ENCODE data around the gene IL17RB. TPM values are rescaled to one million over a fixed set of nuclear protein-coding genes. Genes with fewer than 3 reads are reported as not detected.

Gene IL17RB
- total RNA-seq, 1 experiment from 2014 or later, result 0.19 TPM

DNA sequence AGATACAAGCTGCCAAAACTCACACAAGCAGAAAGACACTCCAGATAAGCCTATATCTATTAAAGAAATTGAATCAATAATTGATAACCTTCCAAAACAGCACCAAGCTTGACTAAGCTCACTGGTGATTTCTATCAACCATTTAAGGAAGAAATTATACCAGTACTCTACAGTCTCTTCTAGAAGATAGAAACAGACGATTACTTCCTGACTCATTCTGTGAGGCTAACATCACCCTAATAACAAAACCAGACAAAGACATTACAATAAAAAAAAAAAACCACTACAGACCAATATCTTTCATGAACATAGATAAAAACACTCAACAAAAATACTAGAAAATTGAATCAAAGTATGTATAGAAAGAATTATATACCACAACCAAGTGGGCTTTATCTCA is 20.3 kb upstream of the IL17RB start:
- Mint-ChIP-seq H3K27me3 (ENCODE audit: insufficient read depth, unreplicated experiment) (no peaks in the 10 kb centered on the region), H3K4me3 (ENCODE audit: unreplicated experiment) (no peak overlapping the region), H3K27ac (ENCODE audit: low read depth, unreplicated experiment) (no peak overlapping the region), H3K4me1 (ENCODE audit: insufficient read depth, unreplicated experiment) (peaks cover 6% of the 10 kb centered on the region), H3K36me3 (ENCODE audit: insufficient read depth, unreplicated experiment) (no peaks in the 10 kb centered on the region), H3K9me3 (ENCODE audit: unreplicated experiment) (no peaks in the 10 kb centered on the region)
- BruUV-seq (replicated peaks), result no TSS peak
- no peak for TF ChIP-seq CTCF (IDR thresholded peaks at IDR 0.05; ENCODE audit: unreplicated experiment)
- ChIA-PET POLR2A (no interaction called here), CTCF (interaction anchor here (0.6 to 0.9 kb wide), 2 partner anchors 21 to 1805 kb away, joined by 3 read pairs; no protein-coding TSS in a partner anchor)
- intact Hi-C loops (cut with micrococcal nuclease), result no loop called here
- no peak for DNase-seq (ENCODE audit: unreplicated experiment)

DNA sequence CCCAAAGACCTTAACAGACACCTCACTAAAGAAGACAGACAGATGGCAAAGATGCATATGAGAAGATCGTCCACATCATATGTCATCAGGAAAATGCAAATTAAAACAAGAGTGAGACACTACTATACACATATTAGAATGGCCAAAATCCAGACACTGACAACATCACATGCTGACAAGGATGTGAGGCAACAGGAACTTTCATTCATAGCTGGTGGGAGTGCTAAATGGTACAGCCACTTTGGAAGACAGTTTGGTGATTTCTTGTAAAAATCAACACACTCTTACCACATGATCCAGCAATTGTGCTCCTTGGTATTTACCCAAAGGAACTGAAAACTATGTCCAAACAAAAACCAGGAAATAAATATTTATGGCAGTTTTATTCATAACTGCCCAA is 17.8 kb upstream of the IL17RB start:
- Mint-ChIP-seq H3K27me3 (ENCODE audit: insufficient read depth, unreplicated experiment) (no peaks in the 10 kb centered on the region), H3K4me3 (ENCODE audit: unreplicated experiment) (no peak overlapping the region), H3K9me3 (ENCODE audit: unreplicated experiment) (no peaks in the 10 kb centered on the region), H3K36me3 (ENCODE audit: insufficient read depth, unreplicated experiment) (no peaks in the 10 kb centered on the region), H3K27ac (ENCODE audit: low read depth, unreplicated experiment) (no peak overlapping the region), H3K4me1 (ENCODE audit: insufficient read depth, unreplicated experiment) (no peaks in the 10 kb centered on the region)
- intact Hi-C loops (cut with micrococcal nuclease), result no loop called here
- DNase-seq (ENCODE audit: unreplicated experiment), result no peak
- ChIA-PET CTCF (no interaction called here), POLR2A (no interaction called here)
- TF ChIP-seq CTCF (IDR thresholded peaks at IDR 0.05; ENCODE audit: unreplicated experiment), result no peak
- no TSS peak for BruUV-seq (replicated peaks)

DNA sequence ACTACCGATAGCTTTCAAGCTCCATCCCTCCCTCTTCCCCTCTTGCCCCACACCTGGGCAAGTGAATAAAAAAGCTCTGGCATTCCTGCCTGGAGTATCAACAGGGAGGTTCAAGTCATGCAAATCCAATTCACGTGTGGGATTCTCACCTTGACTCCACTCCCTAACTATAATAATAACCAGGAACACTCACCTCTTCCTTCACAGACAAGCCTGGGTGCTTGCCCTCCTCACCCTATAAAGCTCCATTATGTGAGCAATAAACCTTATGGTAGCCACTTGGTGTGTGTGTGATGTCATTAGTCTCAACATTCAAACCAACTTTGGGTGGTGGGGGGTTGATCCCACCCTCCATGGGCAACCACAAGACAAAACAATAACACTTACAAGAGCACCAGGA is 16.8 kb upstream of the IL17RB start:
- ChIA-PET CTCF (no interaction called here), POLR2A (no interaction called here)
- intact Hi-C loops (cut with micrococcal nuclease), result no loop called here
- Mint-ChIP-seq H3K4me1 (ENCODE audit: insufficient read depth, unreplicated experiment) (no peaks in the 10 kb centered on the region), H3K9me3 (ENCODE audit: unreplicated experiment) (no peaks in the 10 kb centered on the region), H3K27ac (ENCODE audit: low read depth, unreplicated experiment) (no peak overlapping the region), H3K4me3 (ENCODE audit: unreplicated experiment) (no peak overlapping the region), H3K36me3 (ENCODE audit: insufficient read depth, unreplicated experiment) (no peaks in the 10 kb centered on the region), H3K27me3 (ENCODE audit: insufficient read depth, unreplicated experiment) (no peaks in the 10 kb centered on the region)
- DNase-seq (ENCODE audit: unreplicated experiment), result no peak
- no TSS peak for BruUV-seq (replicated peaks)
- no peak for TF ChIP-seq CTCF (IDR thresholded peaks at IDR 0.05; ENCODE audit: unreplicated experiment)

GRCh38 chr3:53830944-53831343 is 15.4 kb upstream of the IL17RB start:
- ChIA-PET POLR2A (no interaction called here), CTCF (no interaction called here)
- H3K27ac Mint-ChIP-seq (ENCODE audit: low read depth, unreplicated experiment), result no peak overlapping the region
- intact Hi-C loops (cut with micrococcal nuclease), result no loop called here
- H3K36me3 Mint-ChIP-seq (ENCODE audit: insufficient read depth, unreplicated experiment), result no peaks in the 10 kb centered on the region
- DNase-seq (ENCODE audit: unreplicated experiment), result no peak
- TF ChIP-seq CTCF (IDR thresholded peaks at IDR 0.05; ENCODE audit: unreplicated experiment), result no peak
- no peaks in the 10 kb centered on the region for H3K9me3 Mint-ChIP-seq (ENCODE audit: unreplicated experiment)
- no peak overlapping the region for H3K4me3 Mint-ChIP-seq (ENCODE audit: unreplicated experiment)
- BruUV-seq (replicated peaks), result no TSS peak
- H3K27me3 Mint-ChIP-seq (ENCODE audit: insufficient read depth, unreplicated experiment), result no peaks in the 10 kb centered on the region
- H3K4me1 Mint-ChIP-seq (ENCODE audit: insufficient read depth, unreplicated experiment), result no peaks in the 10 kb centered on the region
